HG03066 (cell line): ENCODE measurements around the gene RANBP17.
"Not testable (repeated sequence)": the region's sequence is repeated elsewhere in the genome, so short reads cannot be mapped to it uniquely, and the experiment has no call there.

Experiments
- ATAC-seq: cut with Tn5 transposase; IDR thresholded peaks from one replicate; pipeline ENCODE4 v1.9.1; 2021; ENCODE audit warnings: low read depth; ENCODE audit not compliant: unreplicated experiment

Gene RANBP17

DNA sequence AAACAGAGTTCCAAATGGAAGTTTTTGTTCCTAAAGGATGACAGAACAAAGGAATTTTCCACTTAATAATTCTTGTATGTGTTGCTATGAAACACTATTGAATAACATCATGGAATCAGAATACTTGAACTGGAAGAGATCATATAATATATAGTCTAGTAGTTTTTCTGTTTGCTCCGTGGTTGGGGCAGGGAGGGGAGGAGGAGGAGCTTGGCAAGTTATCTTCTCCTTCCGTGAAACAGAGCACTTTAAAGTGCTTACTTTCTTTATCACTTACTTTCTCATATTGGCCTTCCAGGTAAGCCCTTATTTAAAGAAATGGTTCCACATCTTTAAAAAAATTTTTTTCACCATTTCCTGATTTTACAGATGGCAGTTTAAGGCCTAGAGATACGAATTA lies 281.4 kb downstream of the RANBP17 start:
- no peak for ATAC-seq

DNA sequence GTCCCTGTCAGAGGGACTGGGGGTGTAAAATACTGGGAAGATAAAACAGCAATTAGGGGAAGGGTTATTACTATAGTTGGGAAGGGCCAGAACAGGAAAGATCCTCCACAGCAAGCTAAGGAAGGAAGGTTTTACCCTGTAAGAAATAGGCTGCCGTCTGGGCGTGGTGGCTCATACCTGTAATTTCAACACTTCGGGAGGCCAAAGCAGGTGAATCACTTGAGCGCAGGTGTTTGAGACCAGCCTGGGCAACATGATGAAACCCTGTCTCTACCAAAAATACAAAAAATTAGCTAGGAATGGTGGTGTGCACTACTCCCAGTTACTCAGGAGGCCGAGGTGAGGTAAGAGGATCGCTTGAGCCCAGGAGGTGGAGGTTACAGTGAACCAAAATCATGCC lies 282.1 kb downstream of the RANBP17 start:
- ATAC-seq, result no peak

DNA sequence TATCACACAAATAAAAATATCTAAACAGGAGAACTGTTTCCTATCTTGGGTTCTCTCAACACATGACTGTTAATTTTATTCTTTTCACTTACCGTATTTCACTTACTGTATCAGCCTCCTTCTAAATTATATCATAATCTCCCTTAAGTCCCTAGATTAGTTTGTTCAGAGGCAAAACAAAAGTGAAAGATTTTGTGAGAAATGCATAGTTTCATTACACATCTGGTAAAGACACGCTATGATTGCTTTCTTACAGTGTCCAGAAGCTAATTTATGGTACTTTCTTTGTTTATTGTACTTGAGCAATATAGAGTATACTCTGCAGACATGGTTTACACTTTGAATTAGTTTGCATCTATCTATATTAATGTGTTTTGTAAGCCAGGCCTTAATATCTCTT lies 287.5 kb downstream of the RANBP17 start:
- no peak for ATAC-seq

DNA sequence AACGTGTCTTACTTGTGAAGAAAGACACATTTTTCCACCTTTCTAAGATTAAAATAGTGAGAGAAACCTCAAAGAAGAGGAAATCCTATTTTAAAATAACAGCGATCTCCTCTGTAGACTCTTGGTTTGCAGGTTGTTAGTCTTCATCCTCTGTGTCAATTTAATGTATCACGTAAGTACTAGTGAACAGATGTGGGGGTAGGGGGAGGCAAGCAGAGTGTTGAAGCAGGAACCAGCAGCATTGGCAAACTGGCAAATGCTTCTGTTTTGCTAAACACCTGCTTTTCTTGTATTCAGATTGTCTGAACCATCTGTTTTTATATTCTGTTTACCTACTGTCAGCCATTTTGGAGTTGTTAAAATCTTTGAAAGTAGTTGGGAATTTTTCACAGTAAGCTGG lies 288.0 kb downstream of the RANBP17 start:
- ATAC-seq, result no peak

DNA sequence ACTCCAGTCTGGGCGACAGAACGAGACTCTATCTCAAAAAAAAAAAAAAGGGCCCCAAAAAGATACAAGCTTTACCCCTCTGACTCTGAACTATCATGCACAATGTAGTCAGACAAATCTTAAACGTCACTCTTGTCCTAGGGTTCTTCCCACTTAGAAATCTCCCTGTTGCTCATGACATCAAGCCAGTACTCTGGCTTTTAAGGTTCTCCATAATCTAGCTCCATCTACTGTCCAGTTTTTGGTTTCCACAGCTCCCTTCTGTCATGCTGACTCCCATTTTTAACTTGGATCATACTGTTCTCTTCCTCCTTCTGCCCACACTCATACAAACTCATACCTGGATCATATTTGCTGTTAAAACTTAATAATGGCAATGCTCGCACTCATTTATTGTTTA lies 290.6 kb downstream of the RANBP17 start:
- no peak for ATAC-seq

DNA sequence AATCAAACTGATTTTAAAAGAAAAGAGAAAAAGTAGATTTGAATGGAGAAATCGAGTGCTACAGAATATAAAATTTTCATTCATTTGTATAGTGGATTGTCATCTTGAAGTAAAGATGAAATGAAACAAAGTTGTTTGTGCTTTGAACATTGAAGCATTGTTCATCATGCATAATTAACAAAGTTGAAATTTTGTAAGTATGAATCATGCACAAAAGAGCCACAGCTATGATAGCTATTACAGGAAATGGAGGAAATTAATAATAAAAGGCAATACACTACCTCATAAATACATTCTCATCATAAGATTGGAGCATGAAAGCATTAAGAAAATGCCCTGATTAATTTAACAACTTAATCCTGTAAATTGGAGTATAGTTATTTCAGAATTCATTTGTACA lies 293.8 kb downstream of the RANBP17 start:
- ATAC-seq, result no peak

DNA sequence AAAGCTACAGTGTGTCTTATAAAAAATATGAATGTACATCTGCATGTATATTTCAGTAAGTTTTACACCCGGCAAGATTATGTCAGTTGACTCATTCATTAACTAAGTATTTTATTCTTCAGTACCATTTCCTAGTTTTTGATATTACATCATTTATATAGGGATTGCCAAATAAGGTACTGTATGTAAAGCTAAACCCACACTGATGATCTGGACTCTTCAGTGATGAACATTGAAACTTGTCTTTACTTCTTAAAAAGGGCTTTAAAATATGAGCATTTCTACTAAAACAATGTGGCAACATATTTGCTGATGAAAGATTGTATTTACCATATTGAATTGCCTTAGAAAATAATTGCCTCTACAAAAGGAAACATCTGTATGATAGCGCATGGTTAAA lies 295.5 kb downstream of the RANBP17 start:
- no peak for ATAC-seq

DNA sequence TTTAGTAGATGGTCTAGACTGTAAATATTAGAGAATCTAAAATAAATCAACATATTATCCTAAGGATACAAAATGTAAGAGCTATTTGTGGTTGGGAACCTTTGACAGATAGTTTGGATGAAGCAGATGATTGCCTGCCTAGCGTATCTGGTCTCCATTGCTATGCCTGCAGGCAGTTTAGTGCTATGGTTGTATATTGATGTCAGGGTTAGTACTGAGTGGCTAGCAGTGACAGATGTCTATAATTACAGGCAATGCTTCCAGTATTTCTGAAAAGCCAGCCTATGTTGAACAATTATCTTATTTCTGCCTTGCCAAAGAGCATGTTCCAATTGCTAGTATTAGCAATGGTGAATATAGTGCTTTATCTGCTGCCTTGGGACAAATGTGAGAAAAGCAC lies 296.0 kb downstream of the RANBP17 start:
- ATAC-seq, result no peak

DNA sequence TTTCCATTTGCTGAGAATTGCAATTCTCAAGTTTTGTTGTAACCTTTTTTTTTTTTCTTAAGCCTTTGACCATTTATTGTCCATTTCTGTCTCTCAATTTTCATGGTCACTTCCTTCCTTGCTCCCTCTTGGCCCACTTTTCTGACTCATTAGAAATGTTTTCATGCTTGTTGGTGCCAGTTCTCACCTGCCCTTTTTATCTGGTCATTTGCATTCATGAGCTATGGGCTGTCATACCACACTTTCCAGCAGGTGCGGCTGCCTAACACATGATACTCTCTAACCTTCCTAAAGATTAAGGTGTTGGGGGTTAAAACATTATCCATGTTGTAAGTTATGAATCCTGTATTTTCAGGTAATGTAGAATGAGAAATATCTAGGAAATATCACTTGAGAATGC lies 296.8 kb downstream of the RANBP17 start:
- ATAC-seq, result no peak

DNA sequence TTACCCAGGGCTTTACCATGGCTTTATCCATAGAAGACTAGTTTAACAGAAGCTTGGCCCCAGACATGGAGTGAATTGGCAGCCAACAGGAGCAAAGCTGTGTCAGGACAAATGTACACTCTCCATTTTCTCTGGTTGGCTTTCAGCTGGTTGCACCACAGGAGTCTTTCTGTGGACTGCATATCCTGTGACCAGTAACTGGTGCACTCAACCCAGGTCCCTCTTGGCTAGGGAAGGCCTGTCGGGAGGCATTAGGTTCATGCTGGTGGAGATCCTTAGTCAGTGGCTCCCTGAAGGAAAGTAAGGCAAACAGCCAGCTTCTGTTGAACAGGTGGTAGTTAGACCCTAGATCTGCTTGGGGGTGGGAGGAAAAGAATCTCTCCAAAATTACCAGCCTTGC lies 300.3 kb downstream of the RANBP17 start:
- no peak for ATAC-seq

DNA sequence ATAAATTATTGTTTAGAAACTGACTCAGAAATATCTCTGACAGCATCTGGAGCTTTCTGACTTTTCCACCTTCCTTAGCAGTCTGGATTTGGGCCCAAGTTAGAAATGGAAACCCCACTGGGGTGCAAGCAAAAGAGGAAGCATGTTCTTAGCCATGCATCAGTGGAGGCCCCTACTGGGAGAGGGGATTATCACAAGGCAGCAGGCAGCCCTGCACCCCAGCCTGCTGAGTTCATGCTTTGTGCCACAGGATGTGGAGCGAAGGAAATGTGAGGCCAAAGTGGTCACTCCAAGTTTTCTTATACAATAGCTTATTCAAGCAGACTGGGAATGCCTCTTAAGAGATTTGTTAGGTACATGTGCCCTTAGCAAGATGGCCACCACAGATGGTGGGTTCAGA lies 300.8 kb downstream of the RANBP17 start:
- no peak for ATAC-seq

DNA sequence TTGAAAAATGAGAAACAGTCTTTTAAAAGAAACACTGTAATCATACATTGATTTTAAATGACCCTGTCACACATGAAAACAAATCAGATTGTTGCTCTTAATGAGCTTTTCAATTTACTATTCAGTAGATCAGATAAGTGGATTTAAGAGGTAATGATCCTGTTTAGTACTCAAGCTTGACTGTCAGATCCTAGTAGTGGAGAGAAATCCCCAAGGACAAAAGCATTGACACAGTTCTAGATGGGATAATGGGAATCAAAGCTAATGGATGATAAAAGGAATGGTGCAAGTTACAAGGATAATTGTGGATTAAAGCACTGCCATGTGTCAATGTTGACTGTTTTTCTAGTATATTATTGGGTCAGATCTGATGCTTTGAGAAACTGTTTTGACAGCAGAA lies 304.9 kb downstream of the RANBP17 start:
- ATAC-seq, result no peak

DNA sequence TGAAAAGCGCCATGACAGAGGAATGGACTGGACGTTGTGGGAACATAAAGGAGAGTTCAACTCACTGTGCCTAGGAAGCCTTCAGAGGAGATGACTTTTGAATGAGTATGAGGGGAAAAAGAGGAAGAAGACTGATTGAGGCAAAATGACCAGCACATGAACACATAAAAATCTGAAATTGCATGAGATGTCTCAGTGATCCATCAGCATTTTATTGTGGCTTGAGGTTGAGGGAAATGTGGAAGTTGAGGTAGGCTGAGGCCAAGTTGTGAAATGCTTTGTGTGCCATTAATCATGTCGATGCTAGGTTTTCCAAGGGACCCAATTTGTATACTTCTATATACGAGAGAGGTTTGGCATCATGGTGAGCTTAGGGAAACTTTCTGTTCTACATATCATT lies 306.4 kb downstream of the RANBP17 start:
- ATAC-seq, result no peak

DNA sequence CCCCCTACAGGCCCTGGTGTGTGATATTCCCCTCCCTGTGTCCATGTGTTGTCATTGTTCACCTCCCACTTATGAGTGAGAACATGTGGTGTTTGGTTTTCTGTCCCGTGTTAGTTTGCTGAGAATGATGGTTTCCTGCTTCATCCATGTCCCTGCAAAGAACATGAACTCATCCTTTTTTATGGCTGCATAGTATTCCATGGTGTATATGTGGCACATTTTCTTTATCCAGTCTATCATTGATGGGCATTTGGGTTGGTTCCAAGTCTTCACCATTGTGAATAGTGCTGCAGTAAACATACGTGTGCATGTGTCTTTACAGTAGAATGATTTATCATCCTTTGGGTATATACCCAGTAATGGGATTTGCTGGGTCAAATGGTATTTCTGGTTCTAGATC lies 313.1 kb downstream of the RANBP17 start:
- not testable (repeated sequence) for ATAC-seq

DNA sequence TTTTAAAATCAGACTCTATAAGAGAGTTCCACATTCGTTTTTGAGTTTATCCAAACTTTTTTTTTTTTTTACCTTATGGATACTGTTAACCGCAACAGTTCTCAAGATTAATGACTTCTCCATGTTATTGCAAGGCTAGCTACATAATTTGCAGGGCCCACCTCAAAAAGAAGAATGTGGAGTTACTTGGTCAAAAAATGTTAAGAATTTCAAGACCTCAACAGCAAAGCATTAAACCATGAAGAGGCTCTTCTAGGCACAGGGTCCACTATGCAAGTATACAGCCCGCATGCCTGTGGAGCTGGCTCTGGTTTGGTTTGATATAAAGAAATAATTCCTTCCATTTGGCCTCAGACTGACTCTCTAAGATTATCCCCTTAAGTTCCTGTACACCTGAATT lies 313.9 kb downstream of the RANBP17 start:
- ATAC-seq, result no peak

DNA sequence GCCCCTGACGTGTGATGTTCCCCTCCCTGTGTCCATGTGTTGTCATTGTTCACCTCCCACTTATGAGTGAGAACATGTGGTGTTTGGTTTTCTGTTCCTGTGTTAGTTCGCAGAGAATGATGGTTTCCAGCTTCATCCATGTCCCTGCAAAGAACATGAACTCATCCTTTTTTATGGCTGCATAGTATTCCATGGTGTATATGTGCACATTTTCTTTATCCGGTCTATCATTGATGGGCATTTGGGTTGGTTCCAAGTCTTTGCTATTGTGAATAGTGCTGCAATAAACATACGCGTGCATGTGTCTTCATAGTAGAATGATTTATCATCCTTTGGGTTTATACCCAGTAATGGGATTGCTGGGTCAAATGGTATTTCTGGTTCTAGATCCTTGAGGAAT lies 316.4 kb downstream of the RANBP17 start:
- not testable (repeated sequence) for ATAC-seq

DNA sequence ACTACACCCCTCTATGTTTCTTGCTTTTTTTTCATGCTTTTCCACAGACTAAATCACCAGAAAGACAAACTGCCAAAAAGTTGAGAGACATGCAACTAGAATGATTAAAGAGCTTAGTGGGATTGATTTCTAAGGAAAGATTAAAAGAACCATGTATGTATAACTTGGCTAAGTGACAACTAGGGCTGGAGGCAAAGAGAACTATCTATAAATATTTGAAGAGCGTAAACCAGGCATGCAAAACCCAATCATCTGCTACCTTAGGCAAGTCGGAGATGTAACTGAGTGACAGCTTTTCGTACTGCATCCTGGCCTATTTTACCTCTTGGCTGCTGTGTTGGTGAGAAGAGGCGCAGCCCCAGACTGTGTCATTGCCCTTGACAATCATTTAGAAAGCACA lies 326.2 kb downstream of the RANBP17 start:
- ATAC-seq, result no peak

DNA sequence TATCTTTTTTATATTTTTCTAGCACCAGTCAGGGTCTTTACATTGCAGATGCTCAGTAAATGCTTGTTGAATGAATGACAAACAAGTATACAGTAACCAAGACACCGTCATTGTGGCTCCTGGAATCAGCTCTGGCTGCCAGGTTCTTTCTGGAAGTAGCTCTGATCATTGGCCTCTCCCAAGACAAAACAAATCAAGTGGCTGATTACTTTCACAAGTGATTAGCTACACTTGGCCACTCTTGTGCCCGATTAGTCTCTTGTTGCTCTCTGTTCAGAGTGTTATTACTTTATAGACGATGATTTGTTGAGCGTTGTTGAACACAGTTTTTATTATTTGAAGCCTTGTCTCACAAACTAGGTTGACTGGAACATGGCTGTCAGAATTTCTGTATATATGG lies 327.6 kb downstream of the RANBP17 start:
- ATAC-seq, result no peak

DNA sequence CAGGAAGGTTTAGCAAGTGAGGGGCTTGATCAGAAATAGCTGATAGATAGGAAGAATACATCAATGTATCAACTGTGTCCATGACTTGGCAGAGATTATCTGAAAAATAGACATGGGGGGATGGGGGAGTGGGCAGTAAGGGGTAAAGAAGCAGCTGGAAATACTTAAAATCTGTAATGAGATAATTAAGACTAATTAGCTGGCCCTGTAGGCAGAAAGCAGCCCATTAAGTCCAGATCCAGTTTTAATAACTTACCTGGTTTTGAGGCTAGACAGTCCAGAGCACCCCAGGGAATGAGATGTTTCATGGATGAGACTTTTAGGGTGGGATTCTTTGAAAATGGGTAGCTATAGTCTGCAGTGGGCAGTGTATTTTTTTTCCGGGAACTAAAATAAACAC lies 330.3 kb downstream of the RANBP17 start:
- no peak for ATAC-seq

DNA sequence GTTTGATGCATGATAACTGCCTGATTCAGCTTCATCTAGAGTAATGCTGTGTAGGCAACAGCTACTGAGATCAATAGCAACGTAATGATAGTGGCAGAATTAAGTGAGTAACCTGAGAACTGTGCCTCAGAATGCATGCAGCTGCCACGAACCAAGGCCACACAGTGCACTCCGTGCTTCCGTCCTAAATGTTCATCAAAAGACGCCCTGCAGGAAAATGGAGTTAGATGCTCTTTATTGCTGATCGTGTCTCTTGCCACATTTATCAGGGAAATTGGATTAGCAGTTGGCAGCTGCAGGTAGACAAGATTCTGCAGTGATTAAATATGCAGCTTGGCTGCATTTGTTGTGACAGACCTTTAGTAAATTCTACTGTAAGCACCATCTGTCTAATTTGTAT lies 339.5 kb downstream of the RANBP17 start:
- ATAC-seq, result no peak

DNA sequence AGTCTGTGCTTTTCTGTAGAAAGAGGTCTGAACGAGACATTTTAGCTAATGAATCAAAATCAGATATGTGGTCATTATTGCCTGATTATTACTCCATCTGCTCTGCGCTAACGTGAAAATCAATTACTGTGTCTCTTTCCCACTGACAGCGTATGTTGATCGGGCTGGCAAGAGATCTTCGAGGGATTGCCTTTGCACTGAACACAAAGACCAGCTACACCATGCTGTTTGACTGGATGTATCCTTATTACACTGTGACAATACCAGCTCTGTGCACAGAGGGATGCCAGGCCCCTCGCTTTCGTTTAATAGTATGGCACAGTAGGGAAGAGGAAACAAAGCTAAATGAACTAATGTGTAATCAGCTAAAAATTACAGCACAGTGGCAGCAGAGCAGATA lies 343.6 kb downstream of the RANBP17 start:
- no peak for ATAC-seq

DNA sequence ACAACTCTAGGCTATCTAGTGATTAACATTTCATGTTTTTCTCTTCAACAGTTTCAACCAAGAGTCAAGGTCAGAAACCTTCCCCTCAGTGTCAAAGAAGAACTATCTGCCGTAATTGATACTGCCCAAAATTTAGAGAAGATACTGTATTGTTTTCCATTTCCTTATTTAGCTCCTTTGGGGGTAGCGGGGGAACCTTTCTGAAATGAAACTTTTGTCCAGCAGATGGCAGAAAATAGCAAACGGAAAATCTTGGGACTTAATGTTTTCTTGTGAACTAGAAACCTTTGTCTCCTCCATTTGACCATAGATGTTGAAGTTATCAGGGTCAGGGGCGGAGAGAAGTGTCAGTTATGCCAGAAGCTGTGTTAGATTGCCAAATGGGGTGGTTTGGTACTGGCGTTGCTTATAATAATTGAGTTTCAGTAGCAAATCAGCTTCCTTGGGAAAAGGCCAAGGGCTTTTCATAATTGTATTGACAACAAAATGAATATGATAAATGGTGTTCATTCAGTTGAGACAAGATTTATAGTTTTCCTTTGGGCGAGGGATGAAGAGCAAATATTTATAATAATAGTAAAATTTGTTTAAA lies 345.5 kb downstream of the RANBP17 start:
- ATAC-seq, result no peak

DNA sequence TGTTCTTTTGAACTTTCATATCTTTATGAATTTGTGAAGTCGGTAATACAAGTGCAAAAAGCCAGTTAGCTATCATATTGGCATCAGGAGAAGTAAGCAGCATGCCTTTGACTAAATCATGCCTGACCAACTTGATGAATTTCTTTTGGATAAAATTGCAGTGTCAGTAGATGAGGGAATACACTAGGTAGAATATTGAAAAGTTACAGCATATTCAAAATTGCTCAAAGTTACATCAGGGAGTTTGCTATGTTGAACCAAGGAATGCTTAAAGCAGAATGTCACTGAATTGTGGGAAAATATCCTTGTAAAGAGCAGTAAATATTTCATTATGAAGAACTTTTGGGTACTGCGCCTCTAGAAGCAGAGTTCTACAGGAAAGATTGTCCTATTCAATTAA lies 360.1 kb downstream of the RANBP17 start:
- no peak for ATAC-seq
